ENCODE data around the gene NFKBIB. TPM values are rescaled to one million over a fixed set of nuclear protein-coding genes. Genes with fewer than 3 reads are reported as not detected.
A peak's percentile ranks its signal among the peaks of the same experiment; 100 is the strongest.
"Not testable (repeated sequence)": the region's sequence is repeated elsewhere in the genome, so short reads cannot be mapped to it uniquely, and the experiment has no call there.

NFKBIB gene
- total RNA-seq, 1 donor from 2014 or later: 21.4 TPM

GRCh38 chr19:38930776-38931520 lies 31.2 kb downstream of the NFKBIB start, which contains the start of gene MRPS12:
TSS of gene MRPS12 (plus strand) at chr19:38930944. CDS start at chr19:38931295, 351 bp downstream.
- ATAC-seq: peak; percentile 97

GRCh38 chr19:38931521-38931793 lies 31.7 kb downstream of the NFKBIB start:
- ATAC-seq: no peak

GRCh38 chr19:38932425-38933179 lies 32.8 kb downstream of the NFKBIB start:
- no peak for ATAC-seq

- no peak for ATAC-seq
These were observed 33.8 kb downstream of the NFKBIB start for GRCh38 chr19:38933544-38933943.

- no peak for ATAC-seq
These were observed 40.2 kb downstream of the NFKBIB start for GRCh38 chr19:38939957-38940356.

GRCh38 chr19:38941466-38941865 lies 41.7 kb downstream of the NFKBIB start:
- not testable (repeated sequence) for ATAC-seq

- no peak for ATAC-seq
These were observed 42.2 kb downstream of the NFKBIB start for GRCh38 chr19:38941979-38942378.

- ATAC-seq: peak; percentile 37
These were observed 42.9 kb downstream of the NFKBIB start for GRCh38 chr19:38942471-38943181.

GRCh38 chr19:38944981-38945506 lies 45.3 kb downstream of the NFKBIB start:
- ATAC-seq: no peak

- ATAC-seq: no peak
These were observed 45.9 kb downstream of the NFKBIB start for GRCh38 chr19:38945562-38946228.

GRCh38 chr19:38946229-38947010 lies 46.7 kb downstream of the NFKBIB start:
- ATAC-seq: no peak

- peak; percentile 82 for ATAC-seq
These were observed 50.0 kb downstream of the NFKBIB start for GRCh38 chr19:38949580-38950367.

GRCh38 chr19:38951187-38951586 lies 51.4 kb downstream of the NFKBIB start:
- ATAC-seq: no peak

- ATAC-seq: no peak
These were observed 52.8 kb downstream of the NFKBIB start for GRCh38 chr19:38952395-38953165.

- no peak for ATAC-seq
These were observed 53.9 kb downstream of the NFKBIB start for GRCh38 chr19:38953677-38954076.

- ATAC-seq: no peak
These were observed 56.5 kb downstream of the NFKBIB start for GRCh38 chr19:38956264-38956663.

- ATAC-seq: no peak
These were observed 58.5 kb downstream of the NFKBIB start for GRCh38 chr19:38958301-38958700.
